Occipital lobe (tissue), 2 donors: Measurements from ENCODE around the gene ACVR1. TPM values are rescaled to one million over a fixed set of nuclear protein-coding genes. Genes with fewer than 3 reads are reported as not detected.
"Not testable (repeated sequence)": the region's sequence is repeated elsewhere in the genome, so short reads cannot be mapped to it uniquely, and the experiment has no call there.

Source experiments
- DNase-seq: peaks from one replicate; lab custom pipeline; 2025; lab: John Stamatoyannopoulos, UW
- total RNA-seq: library from RNA; depleted of rRNA; stranded (reverse); fragments of >200 nt; gene quantifications from one replicate; pipeline ENCODE4 v1.2.3, GENCODE V29; 2014

The ACVR1 gene
- total RNA-seq, 1 donor from 2014 or later, result 20.3 TPM

- no peak for DNase-seq
Observed at GRCh38 chr2:157761520-157761919, 114.6 kb downstream of the ACVR1 start.

DNA sequence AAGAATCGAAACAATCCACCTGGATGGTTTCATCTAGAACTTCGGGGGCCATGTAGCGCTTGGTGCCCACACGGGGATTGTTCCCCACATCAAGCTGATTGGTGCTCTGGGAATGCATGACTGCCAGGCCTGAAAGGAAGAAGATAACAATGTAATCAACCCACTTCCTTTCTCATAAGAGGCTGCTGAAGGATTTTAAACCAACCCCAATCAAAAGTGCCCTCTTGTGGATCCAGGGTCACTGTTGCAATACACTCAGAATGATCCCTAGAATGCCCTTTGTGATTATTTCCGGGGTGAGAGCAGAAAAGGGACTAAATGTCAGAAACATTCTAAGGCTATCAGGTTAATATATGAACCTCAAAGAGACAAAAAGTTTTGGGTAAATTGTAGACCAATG lies 115.2 kb downstream of the ACVR1 start:
- no peak for DNase-seq

DNA sequence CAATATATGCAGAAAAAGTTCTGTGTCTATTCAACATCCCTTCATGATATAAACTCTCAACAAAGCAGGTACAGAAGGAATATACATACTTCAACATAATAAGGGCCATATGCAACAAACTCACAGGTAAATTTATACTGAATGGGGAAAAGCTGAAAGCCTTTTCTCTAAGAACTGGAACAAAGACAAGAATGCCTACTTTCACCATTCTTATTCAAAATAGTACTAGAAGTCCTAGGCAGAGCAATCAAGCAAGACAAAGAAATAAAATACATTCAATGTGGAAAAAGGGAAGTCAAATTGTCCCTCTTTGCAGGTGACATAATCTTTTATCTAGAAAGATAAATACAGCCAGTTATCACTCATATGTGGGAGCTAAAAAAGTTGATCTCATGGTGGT lies 116.3 kb downstream of the ACVR1 start:
- DNase-seq, result no peak

- DNase-seq, result no peak
Observed at GRCh38 chr2:157758586-157758985, 117.5 kb downstream of the ACVR1 start.

- no peak for DNase-seq
Observed at GRCh38 chr2:157757500-157757899, 118.6 kb downstream of the ACVR1 start.

DNA sequence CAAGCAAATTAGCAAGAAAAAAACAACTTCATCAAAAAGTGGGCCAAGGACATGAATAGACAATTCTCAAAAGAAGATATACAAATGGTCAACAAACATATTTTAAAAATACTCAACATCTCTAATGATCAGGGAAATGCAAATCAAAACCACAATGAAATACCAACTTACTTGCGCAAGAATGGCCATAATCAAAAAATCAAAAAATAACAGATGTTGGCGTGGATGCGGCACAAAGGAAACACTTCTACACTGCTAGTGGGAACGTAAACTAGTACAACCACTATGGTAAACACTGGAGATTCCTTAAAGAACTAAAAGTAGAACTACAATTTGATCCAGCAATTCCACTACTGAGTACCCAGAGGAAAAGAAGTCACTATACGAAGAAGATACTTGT lies 119.7 kb downstream of the ACVR1 start:
- not testable (repeated sequence) for DNase-seq

DNA sequence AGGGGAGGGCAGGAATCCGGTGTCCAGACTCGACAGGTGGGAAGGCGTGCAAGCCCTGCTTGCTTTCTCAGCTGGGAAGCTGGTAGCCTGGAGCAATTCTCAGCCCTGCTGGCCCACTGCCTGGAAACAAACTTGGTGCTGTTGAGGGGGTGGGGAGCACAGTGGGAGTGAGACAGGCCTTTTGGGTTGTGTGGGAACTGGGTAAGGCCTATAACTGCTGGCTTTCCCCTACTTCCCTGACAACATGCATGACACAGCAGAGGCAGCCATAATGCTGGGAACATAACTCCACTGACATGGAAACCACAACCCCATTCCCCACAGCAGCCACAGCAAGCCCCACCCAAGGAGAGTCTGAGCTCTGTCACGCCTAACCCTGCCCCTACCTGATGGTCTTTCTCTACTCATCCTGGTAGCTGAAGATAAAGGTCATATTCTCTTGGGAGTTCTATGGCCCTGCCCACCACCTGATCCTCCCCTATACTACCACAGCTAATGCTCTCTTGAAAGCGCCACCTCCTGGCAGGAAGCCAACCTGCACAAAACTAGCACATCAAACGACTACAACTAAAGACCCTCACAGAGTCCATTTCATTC lies 124.6 kb downstream of the ACVR1 start:
- DNase-seq, result peak; percentile 12

- DNase-seq, result no peak
Observed at GRCh38 chr2:157749684-157750083, 126.4 kb downstream of the ACVR1 start.

DNA sequence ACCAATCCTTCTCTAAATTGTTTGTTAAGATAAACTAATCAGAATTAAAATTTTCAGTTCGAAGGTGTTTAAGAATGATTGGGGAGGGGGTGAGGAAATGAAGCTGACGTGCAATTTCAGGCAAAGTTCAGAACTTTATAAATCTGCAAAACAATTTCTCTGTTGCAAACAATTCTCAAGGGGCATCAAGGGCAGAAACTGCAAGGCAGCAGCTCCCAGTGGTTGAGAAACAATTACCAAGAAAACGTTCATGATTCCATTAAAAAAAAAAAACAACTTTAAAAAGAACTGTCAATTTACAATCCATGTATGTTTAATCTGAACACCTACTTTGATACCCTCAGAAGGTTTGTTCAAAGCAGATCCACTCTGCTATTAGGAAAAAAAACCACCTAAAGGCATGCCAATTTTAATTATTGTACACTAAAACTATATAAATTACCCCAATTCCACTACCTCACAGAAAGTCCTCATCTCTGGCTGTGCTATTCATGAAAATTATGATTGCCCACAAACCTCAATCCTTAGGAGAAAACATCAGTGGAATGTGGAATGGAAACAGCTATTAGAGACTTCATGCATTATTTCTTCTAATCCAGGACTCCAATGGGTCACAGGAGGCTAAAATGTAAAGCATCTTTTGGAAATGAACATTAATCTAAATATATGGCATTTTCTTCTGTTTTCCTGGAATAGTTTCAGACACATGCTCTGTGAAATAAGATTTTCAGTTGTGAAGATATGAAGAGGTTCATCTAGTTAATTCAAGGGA lies 127.6 kb downstream of the ACVR1 start:
- no peak for DNase-seq

DNA sequence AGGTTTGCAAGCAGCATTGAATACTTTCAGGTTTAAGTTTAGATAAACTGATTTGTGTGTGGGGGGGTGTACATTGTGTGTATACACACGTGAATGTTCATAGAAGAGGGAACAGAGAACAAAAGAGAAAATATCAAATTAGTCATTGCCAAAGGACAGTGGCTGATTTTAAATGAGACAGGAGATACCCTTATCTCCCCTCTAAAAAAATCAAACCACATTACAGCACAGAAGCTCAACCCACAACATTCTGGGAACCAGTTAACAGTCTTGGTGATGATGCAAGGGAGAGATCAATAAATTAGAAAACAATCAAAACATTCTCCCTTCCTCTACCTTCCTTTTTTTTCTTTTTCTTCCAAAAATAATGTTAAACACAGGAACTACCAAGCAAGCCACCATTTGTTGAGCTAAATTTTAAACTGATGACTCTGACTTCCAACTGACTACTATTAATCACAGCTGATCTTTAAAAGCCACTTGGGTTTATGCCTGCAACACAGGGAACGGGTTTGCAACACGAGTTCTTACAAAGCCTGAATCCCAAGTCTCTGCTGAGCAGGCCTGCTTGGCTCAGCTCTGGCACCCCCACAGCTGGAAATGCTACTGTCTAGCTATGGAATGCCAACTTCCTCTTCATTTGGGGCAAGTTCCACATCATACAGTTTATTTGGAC lies 128.3 kb downstream of the ACVR1 start:
- no peak for DNase-seq

- no peak for DNase-seq
Observed at GRCh38 chr2:157747280-157747679, 128.8 kb downstream of the ACVR1 start.

- DNase-seq, result no peak
Observed at GRCh38 chr2:157746234-157746950, 129.7 kb downstream of the ACVR1 start.

DNA sequence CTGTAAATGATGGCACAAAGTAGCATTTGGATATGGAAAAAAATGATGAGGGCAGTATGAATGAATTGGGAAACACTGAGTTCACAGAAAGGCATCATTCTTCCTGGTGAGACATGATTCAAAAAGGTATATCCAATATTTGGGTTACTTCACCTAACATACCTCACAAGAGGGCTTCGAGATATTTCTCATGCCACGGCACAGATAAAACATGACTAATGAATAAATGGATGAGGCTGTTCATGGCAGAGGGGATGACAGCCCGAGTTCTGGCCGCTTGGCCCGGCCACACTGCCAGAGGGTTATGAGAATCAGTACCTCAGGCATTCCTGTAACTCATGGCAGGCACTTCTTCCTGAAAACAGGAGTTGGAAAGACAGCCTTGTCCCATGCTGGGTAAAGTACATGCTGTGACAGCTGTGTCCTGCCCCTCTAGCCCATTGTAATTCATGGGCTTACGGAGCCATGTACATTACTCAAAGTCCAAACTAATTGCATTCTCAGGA lies 131.5 kb downstream of the ACVR1 start:
- no peak for DNase-seq

- no peak for DNase-seq
Observed at GRCh38 chr2:157743051-157743450, 133.1 kb downstream of the ACVR1 start.

GRCh38 chr2:157741819-157742484 lies 134.2 kb downstream of the ACVR1 start:
- peak; percentile 26 for DNase-seq

DNA sequence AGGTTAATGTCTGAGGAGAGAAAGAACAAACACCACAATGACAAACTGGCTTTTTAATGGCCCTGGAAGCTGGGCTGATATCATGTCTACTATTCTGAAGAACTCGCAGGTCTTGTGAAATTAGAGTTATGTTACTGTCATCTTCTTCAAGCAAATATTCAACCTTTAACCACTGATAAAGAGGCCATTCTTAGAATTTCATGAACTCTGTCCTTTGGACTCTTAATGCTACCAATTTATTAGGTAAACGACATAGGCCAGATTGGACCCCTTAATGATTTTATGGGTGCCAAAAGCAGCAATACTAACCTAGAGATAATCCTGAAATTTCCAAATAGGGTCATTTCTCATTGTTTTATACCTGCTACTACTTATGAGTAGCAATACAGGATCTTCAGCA lies 138.5 kb downstream of the ACVR1 start:
- no peak for DNase-seq

- no peak for DNase-seq
Observed at GRCh38 chr2:157735532-157735931, 140.6 kb downstream of the ACVR1 start.

DNA sequence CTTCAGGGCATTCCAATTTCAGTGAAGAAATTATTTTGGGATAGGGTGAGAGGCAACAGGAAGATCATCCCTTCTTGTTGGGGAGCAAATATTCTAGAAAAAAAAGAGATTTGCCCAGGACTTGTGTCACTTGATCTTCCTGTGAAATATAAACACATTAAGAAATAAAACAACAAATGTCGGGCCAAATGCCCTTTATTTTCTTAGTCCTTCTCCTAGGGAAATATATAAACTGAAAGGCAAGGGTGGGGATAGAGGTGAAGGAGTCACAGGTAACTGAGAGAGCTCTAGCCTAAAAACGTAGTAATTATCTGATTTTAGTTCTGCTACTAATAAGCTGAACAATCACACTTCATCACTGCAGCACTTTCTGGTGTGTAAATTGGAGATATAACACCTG lies 142.9 kb downstream of the ACVR1 start:
- DNase-seq, result no peak

DNA sequence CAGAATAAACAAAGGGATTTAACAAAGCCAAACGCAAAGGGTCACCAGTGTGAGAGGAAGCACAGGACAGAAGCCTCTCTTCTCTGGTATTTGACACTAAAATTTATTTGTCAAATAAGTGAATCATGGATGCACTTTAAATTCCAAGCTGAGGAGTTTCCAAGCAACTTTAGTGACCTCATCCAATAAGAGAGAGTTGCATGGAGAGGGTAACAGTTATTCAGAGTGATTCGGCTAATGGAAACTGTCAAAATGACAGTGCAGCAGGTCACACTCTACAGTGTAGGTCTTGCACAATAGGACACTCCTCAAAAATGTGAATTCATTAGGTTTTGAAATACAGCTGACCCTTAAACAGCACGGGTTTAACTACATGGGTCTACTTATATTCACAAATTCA lies 143.5 kb downstream of the ACVR1 start:
- DNase-seq, result no peak

- DNase-seq, result no peak
Observed at GRCh38 chr2:157727693-157728092, 148.4 kb downstream of the ACVR1 start.

DNA sequence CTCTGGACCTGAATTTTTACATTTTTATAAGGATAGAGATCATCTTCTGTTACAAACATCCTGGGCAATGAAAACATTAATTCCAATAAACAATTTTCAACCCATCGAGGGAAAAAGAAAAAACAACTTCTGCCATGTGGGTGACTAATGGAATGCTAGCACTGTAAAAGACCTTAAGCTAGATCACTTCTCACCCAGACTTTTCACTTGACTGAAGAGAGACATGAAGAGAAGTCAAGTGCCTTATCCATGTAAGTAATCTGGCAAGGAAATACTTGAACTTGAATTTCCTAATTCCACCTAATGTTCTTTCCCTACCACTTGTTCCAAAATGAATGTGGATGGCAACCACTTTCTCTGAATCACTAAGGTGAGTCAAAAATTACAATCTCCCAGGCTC lies 149.2 kb downstream of the ACVR1 start:
- DNase-seq, result no peak
